A172 (cell line): ENCODE measurements around the gene AREL1. TPM values are rescaled to one million over a fixed set of nuclear protein-coding genes. Genes with fewer than 3 reads are reported as not detected.

Experiments
- DNase-seq: peaks from one replicate; pipeline ENCODE4 v3.0.0-alpha.2; 2015; ENCODE audit warnings: low spot score
- total RNA-seq: library from RNA; depleted of rRNA; stranded (reverse); fragments of >200 nt; shearing (Covaris generic); gene quantifications from 2 replicates; pipeline ENCODE4 v1.2.3, GENCODE V29; 2014

The AREL1 gene
- total RNA-seq, 1 experiment from 2014 or later: 25.9 TPM

DNA sequence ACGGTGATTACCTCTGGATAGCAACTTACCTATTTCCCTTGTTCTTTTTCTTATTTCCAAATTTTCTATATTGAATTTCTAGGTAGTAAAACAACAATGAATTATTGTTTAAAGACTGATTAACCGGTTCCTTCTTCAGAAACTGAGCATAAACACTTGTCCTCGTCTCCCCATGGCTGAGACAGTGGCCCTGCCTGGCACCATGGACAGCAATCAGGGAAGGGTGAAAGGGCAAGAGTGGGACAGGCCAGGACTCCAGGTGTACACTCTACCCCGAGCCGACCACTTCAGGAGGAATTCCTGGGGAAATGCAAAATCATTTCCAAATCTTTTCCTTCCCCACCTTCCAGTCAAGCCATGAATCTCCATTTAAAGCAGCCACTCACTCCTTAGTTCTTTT lies 52.0 kb downstream of the AREL1 start:
- no peak for DNase-seq

DNA sequence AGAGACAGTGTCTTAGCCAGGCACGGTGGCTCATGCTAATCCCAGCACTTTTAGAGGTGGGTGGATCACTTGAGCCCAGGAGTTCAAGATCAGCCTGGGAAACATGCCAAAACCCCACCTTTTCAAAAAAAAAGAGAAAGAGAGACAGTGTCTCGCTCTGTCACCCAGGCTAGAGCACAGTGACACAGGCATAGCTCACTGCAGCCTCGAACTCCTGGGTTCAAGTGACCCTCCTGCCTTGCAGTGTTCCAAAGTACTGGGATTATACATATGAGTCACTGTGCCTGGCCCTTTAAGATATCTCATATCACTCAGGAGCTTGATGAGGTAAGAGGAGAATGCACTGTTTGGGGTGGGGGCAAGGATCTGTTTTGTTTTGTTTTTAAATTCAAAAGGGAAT lies 52.7 kb downstream of the AREL1 start:
- no peak for DNase-seq

DNA sequence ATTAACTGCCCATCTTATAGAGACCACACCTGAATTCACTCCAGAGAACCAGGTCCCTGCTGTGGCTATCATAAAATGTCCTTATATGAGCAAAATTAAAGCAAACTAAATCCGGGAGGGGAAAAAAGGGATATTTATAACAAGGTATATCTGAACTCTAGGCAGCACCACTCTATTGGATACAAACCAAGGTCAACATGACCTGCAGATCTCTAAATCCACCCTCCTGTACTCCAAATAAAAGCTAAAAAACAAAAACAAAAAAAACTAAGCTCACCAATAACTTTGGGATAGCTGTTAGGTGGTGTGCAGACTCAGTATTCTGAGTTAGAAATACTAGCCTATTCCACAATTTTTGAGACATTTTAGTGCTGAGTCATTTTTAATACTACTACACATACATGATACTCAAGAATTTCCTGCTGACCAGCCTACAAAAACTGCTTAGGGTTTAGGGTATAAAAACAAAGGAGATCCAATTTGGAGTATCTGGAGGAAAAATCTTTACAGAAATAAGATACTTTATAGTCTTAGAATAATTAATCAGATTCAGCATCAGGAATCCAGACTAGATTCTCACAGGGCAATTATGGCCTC lies 54.2 kb downstream of the AREL1 start:
- DNase-seq: peak; percentile 31

DNA sequence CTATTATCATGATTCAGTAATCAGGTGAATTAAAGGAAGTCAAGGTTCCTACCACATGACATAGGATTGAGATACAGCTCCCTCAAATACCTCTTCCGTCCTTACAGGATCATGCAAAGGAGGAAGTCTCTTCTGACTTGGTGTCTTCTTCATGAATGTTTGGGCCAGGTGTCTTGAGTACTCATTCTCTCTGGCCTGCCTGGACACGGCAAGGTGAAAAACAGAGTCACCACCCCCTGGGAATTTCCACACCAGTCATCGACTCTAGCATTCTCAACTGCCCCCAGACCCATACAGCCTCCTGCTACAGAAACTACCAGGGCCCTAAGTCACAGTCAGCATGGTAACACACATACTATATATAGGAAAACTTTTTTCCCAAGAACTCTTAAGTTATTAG lies 55.9 kb downstream of the AREL1 start:
- no peak for DNase-seq

DNA sequence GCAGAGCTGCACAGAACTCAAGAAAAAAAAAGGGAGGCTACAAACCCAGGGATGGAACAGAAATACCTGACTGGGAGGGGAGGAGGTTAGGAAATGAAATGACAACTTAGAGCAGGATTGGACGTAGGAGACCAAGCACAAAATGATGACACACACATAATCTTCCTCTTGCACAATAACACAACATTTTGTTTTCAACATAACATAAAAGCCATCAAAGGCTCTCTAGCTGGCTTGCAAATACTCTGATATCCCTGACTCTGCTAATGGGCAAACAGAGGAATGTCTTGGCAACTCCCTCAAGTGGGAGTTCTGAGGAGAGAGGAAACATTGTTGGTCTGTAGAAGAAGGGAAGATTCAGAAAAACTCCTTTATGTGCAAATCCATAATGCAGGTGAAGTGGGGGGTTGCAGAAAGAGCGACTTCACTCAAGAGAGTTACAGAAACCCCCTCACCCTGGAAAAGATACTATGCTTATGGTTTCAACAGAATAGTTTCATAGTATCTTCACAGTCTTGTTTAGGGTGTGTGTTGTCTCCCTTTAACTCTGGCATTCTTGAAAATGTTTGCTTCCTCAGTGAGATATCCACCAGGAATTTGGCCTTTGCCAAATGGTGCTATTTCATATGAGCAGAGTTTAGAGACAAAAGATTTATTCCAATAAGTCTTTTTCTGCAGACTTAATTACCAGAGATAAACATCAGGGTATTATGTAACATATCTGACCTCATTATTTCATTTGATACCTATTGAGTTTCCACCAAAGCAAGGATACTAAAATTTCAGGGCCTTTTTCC lies 57.1 kb downstream of the AREL1 start:
- no peak for DNase-seq

DNA sequence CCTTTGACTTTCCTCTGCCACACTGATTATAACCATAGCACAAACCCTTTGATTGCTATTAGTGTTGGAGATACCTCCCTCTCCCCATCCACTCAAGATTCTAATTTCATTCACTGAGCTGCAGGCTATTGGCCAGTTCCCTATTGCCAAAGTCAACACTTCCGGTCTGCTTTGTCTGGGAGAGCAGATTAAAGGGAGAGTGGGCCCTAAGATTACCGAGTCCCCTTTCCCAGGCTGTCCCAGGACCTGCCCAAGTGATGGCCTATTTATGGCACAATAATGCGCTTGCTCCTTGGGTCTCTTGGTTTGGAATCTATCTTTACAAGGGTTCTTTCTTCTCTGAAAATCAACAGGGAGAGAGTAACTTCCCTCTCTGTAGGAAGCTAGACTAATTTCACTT lies 57.9 kb downstream of the AREL1 start:
- no peak for DNase-seq

DNA sequence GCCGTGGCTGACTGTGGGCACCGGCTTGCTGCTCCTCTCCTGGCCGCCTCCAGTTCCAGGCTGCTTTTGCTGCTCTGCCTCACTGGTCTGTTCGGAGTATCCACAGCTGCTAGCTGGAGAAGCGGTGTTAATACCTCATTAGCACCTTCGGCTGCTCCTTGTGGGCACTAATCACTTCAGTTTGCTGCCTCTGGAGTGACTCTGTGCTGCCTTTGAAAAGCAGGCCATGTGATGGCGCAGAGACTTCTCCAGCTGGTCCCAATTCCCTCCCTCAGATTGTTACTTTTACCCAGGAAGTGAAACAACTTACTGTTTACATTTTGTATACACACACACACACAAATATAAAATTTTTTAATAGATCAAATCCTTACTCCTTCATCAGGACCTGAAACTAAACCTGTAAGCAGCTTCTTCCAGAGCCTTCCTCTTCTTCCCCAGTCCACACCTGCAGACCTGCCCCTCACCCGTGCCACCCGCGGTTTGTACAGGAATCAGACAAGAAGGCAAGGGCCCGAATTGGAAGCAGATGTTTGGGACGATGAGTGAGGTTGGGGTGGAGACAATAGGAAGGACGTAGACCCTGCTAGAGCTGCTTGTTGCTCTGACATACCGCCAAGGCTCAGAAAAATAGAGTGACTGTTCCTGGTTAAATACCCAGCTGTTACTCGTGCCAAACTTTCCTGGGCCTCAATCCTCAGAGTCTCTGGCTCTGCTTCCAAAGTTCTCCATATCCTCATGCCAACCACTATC lies 59.3 kb downstream of the AREL1 start:
- no peak for DNase-seq

DNA sequence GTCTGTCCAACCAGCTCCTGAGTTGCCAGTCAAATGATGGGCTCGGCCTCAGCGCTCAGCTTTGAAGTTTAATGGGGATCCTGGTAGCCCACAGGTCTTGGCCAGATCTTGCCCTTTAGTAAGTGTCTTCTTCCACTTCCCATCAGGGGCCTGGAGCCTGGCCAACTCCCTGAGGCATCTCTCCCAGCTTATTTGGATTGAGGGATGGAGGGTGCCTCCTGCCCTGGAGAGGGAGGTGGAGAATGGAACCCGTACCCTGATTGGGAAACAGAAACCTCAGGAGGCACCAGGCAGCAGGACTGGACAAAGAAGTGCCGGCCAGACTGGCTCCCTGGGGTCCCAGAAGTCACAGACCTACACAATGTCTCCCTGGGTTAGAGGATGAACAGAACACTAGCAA lies 60.3 kb downstream of the AREL1 start:
- no peak for DNase-seq

DNA sequence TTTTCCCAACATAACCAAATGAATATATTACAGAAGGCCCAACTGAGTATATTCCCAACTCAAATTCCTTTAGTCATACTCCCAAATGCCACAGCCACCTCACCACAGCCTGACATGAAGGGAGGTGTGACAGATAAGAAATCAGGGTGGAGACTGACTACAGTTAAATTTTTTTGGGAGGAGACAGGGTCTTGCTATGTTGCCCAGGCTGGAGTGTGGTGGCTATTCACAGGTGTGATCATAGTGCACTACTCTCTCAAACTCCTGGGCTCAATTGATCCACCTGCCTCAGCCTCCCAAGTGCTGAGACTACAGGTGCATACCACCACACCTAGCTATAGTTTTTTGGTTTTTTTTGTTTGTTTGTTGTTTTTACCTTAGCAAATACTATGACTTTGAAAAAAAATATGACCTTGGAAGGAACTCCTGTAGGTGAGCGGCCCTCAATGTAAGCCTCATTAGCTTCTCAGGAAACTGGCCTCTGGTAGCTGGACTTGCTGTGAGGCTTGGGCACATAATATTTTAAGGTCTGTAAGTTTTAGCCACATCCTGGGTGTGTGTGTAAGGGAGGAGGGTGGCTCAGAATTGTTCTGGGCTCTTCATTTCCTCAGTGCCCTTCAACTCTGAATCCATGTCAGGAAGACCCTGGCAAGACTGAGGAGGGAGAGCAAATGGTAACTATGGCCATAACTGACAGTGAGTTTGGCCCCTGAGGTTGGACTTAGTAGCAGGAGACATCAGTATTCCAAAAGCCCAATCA lies 61.8 kb downstream of the AREL1 start:
- DNase-seq: no peak

DNA sequence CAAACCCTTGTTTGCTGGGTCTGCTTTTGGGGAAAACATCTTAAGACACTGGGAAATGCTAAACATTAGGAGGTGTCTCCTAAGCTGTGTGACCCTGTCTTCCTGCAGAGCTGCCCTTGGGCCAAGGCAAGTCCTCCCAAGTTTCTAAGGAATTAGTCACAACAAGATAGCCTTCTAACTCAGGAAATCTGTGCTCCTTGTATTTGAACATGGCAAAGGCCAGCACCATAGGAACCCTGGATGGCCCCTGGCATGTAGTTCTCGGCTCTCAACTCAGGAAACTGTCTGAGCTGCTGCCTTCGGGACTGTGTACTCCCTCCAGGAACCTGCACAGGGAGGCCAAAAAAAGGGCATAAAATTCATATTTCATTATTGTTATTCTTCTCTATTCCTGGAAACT lies 63.2 kb downstream of the AREL1 start:
- DNase-seq: no peak

DNA sequence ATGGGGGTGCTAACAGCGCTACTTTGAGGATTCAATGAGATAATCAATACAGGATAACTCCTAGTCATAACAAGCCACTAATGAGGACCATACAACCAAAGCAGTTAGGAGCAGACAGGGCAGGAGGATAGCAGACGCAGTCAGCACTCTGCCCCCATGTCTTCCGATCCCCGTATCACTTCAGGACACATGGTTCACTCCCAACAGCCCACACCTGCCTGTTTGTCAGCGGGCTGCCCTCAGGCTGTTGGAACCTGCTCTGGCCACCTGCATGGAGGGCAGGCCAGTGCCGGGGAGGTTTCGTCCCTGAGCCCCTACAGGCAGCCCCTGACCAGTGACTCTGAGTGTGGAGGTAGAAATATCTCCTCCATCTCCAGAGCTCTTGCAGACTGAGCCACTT lies 63.7 kb downstream of the AREL1 start:
- no peak for DNase-seq

DNA sequence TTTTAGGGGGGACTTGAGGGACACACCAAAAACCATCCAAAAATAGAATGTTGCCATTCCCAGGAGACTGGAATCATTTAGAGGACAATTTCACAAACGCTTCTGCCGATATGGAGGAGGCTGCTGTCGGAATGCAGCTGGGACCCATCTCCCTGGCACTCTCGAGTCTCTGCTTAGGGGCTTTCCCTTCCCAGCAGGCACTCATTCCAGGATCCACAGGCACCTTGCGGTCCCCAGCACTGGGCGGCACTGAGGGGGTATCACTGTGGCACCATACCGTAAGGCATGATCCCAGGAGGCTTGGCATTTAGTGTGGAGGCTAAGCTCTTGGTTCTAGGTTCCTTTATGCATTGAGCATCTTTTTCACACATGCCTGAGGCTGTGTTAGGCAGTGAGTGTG lies 64.3 kb downstream of the AREL1 start:
- DNase-seq: no peak

DNA sequence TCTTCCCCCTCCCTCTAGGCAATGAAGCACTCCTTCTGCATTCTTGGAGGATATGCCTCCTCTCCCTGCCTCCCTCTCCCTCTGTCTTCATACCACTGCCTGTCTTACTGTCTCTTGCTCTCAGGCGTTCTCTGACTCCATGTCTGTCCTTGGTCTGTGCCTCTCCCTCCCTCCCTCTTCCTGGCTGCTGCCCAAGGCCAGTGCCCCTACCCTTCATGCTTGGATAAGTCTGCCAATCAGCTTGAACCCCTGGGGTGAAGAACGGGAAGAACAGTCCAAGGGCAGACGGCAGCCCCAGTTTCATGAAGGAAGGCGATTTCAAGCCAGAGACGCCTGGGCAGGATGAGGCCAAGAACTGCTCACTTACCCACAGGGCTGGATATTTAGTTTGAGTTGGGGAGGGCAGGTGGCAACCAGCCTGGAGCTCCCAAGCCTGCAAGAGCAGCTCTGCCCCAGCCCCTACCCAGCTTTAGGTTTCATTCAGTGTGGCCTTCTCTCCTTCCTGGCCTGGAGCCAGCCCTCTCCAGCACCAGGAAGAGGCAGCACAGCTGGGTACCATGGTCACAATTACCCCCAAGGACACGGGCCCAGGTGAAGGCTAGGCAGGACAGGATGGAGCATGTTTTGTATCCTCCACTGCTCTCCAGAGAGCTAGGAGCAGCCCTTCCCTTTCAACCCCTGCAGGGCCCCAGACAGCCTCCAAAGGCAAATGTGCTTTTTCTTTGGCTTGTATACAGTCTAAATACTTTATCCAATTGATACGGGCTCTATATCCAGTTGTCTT lies 65.0 kb downstream of the AREL1 start:
- no peak for DNase-seq

DNA sequence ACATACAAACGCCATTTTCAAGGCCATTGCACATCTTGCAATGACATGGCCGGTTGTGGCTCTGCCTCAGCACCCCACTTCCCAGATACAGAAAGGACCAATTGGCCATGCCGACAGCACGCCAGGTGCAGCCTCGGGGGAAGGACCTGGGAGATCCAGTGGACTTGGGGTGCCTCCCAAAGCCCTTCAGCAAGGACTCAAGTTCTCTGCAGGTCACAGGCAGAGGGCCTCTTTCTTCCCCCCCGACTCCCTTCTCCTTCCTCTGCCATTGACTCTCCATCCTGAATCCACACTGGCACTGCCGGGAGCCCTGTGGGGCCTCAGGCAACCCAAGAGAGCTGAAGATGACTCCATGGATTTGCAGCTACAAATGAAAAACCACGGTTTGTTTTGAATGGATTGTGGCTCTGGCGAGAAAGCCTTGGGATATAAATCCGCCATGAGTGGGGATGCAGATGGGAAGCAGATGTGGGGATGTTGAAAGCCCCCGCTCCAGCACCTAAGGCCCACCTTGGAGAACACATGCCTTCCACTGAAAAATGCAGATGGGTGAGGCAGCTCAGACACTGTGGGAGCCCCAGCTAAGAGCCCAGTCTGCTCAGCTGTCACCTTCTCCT lies 65.7 kb downstream of the AREL1 start:
- DNase-seq: no peak

DNA sequence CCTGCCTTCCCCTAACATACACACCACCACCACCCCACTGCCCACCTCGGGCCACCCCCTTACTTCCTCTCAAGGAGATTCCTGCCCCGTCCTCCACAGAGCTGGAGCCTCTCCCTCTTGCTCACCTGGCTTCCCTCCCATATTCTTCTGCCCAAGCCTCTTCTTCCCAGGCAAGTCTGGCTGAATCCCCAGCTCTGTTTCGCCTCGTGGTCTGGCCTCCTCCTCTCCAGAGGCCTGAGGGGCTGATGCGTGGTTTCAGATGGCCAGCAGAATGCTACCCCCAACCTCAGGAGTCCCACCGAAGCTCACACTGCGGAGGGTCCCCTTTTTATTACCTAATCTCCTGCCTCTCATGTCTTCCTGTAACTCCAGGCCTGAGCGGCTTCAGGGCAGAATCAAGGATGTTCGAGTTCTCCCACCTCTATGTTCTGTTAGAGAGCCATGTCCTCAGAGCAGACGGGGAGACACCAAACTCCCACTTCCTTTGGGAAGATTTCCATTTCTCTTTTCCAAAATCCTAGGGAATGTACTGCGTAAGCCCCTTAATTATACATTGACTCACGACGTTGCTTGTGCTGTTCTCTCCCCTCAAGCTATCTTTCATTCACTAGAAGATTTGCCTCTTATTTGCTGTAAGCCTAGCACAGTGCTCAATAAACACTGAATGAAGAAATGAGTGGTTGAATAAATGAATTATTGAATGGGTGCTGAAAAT lies 67.0 kb downstream of the AREL1 start:
- no peak for DNase-seq

DNA sequence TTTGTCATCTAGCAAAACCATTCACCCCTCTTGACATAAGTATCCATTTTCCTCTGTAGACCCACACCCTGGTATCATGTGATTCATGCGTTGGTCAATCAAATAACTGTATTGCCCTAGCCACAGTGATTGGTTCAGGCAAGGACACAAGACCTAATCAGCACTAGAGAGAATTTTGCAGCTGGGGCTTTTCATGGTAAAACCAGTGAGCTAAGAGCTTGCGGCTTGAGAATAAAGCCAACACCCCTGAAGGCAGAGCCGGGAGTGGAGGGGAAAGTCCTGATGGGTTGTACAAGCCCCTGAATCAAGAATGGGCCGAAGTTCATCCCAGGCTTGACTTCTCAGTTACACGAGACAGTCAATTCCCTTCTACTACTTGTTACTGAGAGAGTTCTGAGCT lies 67.6 kb downstream of the AREL1 start:
- DNase-seq: no peak

DNA sequence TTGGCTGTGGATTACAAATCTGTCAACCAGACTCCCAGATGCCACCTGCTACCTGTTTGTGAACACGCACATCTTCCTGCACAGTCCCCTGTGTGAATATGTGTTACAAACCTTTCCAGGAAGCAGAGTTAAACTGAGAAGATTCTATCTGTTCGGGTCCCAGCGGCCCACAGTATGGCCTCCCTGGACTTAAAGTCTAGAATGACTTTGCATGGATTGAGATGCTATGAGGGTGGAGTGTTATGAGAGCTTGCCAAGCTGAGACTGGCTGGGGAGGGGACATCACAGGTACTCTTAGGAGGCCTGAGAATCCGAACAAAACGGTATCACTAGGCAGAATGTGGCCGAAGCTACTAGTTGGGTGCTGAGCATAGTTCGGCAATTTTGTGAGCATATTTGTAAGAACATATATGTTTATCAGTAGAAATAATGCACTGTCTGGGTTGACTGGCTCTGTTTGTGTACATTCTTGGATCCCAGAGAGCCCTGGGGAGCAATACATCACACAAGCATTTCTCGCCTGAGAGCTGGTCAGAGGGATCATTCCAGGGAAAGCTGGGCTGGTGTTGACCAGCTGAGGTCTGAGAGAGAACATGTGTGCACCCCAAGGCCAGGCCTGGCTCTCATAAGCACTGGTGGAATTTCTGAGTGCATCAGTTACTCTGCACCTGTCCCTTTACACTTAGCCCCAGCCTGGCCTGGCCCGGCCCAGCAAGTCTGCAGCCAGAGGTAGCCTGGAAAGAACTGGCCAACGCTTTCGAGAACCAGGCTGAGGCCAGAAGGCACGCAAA lies 71.1 kb downstream of the AREL1 start:
- DNase-seq: no peak

DNA sequence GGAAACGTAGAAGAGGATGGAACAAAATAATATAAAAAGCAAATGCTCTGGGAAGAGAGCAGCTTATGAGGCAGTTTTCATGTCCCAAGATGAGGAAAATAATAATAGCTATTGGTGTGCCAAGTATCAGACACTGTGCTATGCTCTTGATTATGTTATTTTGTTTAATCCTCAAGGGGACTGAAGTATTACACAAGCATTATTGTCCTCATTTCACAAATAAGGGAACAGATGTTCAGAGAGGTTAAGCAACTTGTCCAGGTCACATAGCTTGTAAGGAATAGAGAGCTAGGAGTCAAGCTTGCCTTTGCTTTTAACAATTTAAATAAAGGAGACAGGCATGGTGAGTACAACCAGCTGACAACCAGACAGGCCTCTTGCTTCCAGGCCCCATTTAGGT lies 73.9 kb downstream of the AREL1 start:
- no peak for DNase-seq

DNA sequence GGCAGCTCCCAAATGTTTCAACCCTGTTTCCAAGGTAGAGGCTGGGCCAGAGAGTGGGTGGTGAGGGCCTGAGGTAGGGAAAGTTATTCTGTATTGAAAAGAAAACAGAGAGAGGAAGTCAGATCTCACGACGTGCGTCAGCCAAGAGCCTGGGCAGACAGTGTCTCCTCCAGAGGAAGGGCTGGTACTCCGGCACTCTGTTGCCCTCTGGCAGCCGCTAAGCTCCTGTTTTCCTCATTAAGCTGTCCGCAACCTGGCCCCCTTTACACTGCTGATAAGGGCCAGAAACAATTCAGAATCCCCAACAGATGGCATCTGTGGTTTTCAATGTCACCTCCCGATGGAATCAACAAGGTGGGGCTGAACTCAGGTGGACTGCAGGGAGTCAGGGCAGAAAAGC lies 74.8 kb downstream of the AREL1 start:
- no peak for DNase-seq

DNA sequence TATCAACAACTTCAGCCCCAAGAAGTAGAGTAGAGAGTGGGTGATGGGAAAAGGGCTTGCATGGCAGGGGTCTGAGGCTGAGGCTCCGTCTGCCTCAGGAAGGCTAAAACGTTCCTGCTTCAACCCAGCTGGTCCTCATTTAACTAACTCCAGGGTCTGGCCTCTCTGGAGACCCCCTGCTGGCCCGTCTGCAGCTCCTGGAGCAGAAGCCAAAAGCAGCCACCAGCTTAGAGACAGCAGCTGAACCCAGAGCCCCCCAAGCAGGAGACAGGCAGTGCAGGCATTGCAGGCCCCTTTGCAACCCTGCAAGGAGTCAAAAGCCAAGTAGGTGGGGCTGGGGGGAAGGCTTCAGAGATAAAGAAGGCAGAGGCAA lies 75.7 kb downstream of the AREL1 start:
- DNase-seq: no peak
